ENCODE data around the gene SUPT20HL2.
"Not testable (repeated sequence)": the region's sequence is repeated elsewhere in the genome, so short reads cannot be mapped to it uniquely, and the experiment has no call there.

Gene SUPT20HL2

DNA sequence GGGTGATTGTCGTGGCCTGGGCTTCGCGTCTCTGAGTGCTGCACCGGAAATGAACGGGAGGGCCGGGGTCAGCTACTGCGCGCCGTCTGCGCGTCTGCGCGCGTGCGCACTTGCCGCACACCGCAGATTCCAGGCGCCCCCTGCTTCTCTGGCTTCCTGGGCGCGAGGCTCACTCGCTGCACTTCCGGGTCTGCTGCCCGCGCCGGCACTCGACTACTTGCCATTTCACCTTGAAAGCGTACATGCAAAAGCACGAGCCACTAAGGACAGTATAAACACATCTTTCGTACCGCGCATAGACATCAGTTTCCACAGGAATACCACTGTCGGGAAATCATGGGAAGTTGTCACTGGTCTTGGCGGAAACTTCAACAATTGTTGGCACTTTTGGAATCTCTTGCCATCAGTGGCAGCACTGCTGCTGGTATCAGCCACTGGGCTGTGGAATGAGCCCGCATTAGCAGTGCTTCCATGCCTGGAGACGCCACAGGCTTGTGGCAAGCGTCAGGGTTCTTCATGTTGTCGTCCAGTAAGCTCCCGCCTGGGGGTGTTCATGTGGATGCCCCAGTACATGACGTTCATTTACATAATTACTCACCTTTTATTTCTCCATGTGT is at the start of gene SUPT20HL2:
Gene SUPT20HL2, minus strand, starts transcription at position 51 of the 617 bp plus-strand sequence. CDS start 754 bp downstream, outside the sequence.
- in situ Hi-C loops (cut with HindIII; ENCODE audit: low pct_unique_long_range_greater_than_20kb, low sequenced_read_pairs), result no loop called here
- no peak for DNase-seq (ENCODE audit: low read depth in 1 of 2, low spot score in 1 of 2)
- TF ChIP-seq JUND (IDR thresholded peaks at IDR 0.05; ENCODE audit: low read depth), result no peak

- in situ Hi-C loops (cut with HindIII; ENCODE audit: low pct_unique_long_range_greater_than_20kb, low sequenced_read_pairs); DNase-seq (ENCODE audit: low read depth in 1 of 2, low spot score in 1 of 2): not testable (repeated sequence)
These were observed 48.3 kb upstream of the SUPT20HL2 start for GRCh38 chrX:24362089-24362745.

DNA sequence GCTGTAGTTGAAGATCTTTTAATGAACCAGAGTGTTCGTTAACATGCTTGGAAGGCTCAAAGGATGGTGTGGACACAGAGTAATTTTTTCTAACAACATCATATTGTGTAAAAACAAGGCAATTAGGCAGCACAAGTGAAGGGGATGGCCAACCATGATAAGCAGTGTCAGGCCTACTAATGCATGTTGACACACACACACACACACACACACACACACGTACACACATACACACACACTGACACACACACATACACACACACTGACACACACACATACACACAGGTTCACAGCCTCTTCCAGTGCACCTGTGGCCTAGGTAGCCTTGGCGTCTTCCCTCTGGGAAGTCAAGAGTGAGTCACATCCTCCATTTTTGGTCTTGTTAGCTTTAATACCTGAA is 46.4 kb upstream of the SUPT20HL2 start, which contains the start of gene SUPT20HL1:
Gene SUPT20HL1, plus strand, starts transcription at position 368 of the 400 bp plus-strand sequence. CDS start 2,122 bp downstream, outside the sequence.
- TF ChIP-seq JUND (IDR thresholded peaks at IDR 0.05; ENCODE audit: low read depth), result no peak
- in situ Hi-C loops (cut with HindIII; ENCODE audit: low pct_unique_long_range_greater_than_20kb, low sequenced_read_pairs), result no loop called here

DNA sequence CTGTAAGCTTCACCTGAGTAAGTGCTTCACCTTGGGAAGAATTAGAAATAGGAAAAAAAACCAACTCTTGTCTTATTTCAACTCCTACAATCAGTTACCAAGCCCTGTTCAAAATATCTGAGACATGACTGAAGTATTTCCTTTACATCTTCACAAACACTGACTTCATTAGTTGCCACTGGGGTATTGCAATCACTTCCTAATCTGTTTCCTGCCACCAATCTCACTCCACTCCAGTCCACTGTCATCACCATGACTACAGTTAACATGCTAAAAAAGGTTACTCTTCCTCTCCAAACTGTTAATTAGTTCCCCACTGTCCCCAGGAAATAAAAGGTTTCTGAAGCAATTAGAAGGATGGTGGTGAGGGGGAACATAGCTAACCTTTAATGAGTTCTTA is 43.2 kb upstream of the SUPT20HL2 start:
- TF ChIP-seq JUND (IDR thresholded peaks at IDR 0.05; ENCODE audit: low read depth), result no peak
- DNase-seq (ENCODE audit: low read depth in 1 of 2, low spot score in 1 of 2), result no peak
- in situ Hi-C loops (cut with HindIII; ENCODE audit: low pct_unique_long_range_greater_than_20kb, low sequenced_read_pairs), result no loop called here

More for the DNA sequence above, 46.4 kb upstream of the SUPT20HL2 start, which contains the start of gene SUPT20HL1:
- DNase-seq (ENCODE audit: low read depth in 1 of 2, low spot score in 1 of 2), result no peak

GRCh38 chrX:24355095-24355494 is 41.2 kb upstream of the SUPT20HL2 start:
- TF ChIP-seq JUND (IDR thresholded peaks at IDR 0.05; ENCODE audit: low read depth), result no peak
- in situ Hi-C loops (cut with HindIII; ENCODE audit: low pct_unique_long_range_greater_than_20kb, low sequenced_read_pairs), result no loop called here
- DNase-seq (ENCODE audit: low read depth in 1 of 2, low spot score in 1 of 2), result no peak

- in situ Hi-C loops (cut with HindIII; ENCODE audit: low pct_unique_long_range_greater_than_20kb, low sequenced_read_pairs), result no loop called here
- TF ChIP-seq JUND (IDR thresholded peaks at IDR 0.05; ENCODE audit: low read depth), result no peak
- no peak for DNase-seq (ENCODE audit: low read depth in 1 of 2, low spot score in 1 of 2)
These were observed 36.3 kb upstream of the SUPT20HL2 start for GRCh38 chrX:24350217-24350616.

GRCh38 chrX:24347881-24348280 is 34.0 kb upstream of the SUPT20HL2 start:
- in situ Hi-C loops (cut with HindIII; ENCODE audit: low pct_unique_long_range_greater_than_20kb, low sequenced_read_pairs), result no loop called here
- no peak for TF ChIP-seq JUND (IDR thresholded peaks at IDR 0.05; ENCODE audit: low read depth)
- DNase-seq (ENCODE audit: low read depth in 1 of 2, low spot score in 1 of 2), result no peak

DNA sequence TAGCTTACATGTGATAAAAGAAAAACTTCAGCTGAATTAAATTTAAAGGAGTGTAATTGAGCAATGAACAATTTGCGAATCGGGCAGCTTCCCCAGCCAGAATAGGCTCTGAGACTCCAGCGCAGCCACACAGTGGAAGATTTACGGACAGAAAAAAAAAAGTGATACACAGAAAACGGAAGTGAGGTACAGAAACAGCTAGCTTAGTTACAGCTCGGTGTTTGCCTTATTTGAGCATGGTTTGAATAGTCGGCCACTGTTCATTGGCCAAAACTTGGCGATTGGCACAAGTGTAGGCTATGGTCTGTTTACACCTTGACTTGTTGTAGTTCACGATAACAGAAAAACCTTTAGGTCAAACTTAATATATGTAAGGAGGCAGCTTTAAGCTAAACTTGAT is 29.9 kb upstream of the SUPT20HL2 start:
- no peak for DNase-seq (ENCODE audit: low read depth in 1 of 2, low spot score in 1 of 2)
- in situ Hi-C loops (cut with HindIII; ENCODE audit: low pct_unique_long_range_greater_than_20kb, low sequenced_read_pairs), result no loop called here
- no peak for TF ChIP-seq JUND (IDR thresholded peaks at IDR 0.05; ENCODE audit: low read depth)

- no peak for TF ChIP-seq JUND (IDR thresholded peaks at IDR 0.05; ENCODE audit: low read depth)
- in situ Hi-C loops (cut with HindIII; ENCODE audit: low pct_unique_long_range_greater_than_20kb, low sequenced_read_pairs), result no loop called here
- DNase-seq (ENCODE audit: low read depth in 1 of 2, low spot score in 1 of 2), result no peak
These were observed 27.9 kb upstream of the SUPT20HL2 start for GRCh38 chrX:24341795-24342194.

DNA sequence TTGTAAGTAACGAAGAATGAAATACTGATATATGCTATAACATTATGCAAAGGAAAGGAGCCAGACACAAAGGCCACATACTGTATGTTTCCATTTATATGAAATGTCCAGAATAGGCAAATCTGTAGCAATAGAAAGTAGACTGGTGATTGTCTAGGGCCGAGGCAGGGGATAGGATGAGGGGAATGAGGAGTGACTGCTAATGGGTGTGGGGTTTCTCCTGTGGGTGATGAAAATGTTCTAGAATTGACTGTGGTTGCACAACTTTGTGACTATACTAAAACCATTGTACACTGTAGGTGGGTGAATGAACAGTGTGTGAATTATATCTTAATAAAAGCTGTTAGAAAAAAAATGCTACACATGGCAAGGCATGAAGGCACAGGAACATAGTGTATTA is 26.6 kb upstream of the SUPT20HL2 start:
- TF ChIP-seq JUND (IDR thresholded peaks at IDR 0.05; ENCODE audit: low read depth), result no peak

DNA sequence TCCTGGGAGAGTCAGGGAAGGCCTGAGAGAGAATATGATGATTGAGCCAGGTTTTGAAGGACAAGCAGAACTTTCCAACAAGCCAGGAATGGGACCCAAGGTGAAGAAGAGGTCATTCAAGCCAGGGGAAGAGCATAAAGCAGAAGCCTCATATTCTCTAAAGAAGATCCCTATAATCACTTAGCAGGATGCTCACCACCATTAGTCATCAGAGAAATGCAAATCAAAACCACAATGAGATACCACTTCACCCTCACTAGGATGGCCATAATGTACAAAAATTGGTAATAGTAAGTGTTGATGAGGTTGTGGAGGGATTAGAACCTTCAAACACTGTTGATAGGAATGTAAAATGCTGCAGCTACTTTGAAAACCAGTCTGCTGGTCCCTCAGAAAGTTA is 26.0 kb upstream of the SUPT20HL2 start:
- in situ Hi-C loops (cut with HindIII; ENCODE audit: low pct_unique_long_range_greater_than_20kb, low sequenced_read_pairs), result no loop called here
- no peak for DNase-seq (ENCODE audit: low read depth in 1 of 2, low spot score in 1 of 2)
- no peak for TF ChIP-seq JUND (IDR thresholded peaks at IDR 0.05; ENCODE audit: low read depth)

More for the DNA sequence above, 26.6 kb upstream of the SUPT20HL2 start:
- no peak for DNase-seq (ENCODE audit: low read depth in 1 of 2, low spot score in 1 of 2)
- in situ Hi-C loops (cut with HindIII; ENCODE audit: low pct_unique_long_range_greater_than_20kb, low sequenced_read_pairs), result no loop called here

GRCh38 chrX:24335871-24336270 is 22.0 kb upstream of the SUPT20HL2 start:
- in situ Hi-C loops (cut with HindIII; ENCODE audit: low pct_unique_long_range_greater_than_20kb, low sequenced_read_pairs), result no loop called here
- TF ChIP-seq JUND (IDR thresholded peaks at IDR 0.05; ENCODE audit: low read depth), result no peak
- no peak for DNase-seq (ENCODE audit: low read depth in 1 of 2, low spot score in 1 of 2)

GRCh38 chrX:24334461-24334860 is 20.6 kb upstream of the SUPT20HL2 start:
- no peak for DNase-seq (ENCODE audit: low read depth in 1 of 2, low spot score in 1 of 2)
- in situ Hi-C loops (cut with HindIII; ENCODE audit: low pct_unique_long_range_greater_than_20kb, low sequenced_read_pairs), result no loop called here
- TF ChIP-seq JUND (IDR thresholded peaks at IDR 0.05; ENCODE audit: low read depth), result no peak
